PC-9 (cell line): ENCODE results near the gene TMEM203.

Source experiments
- CTCF ChIP-seq: fragments of 200-600 bp; sonication (generic); conservative IDR thresholded peaks from 2 replicates; pipeline ENCODE4 v1.6.1; 2017; ENCODE audit warnings: mixed run types, antibody characterized with exemption, mild to moderate bottlenecking, moderate library complexity
- EZH2 ChIP-seq: fragments of 200-600 bp; sonication (generic); IDR thresholded peaks from 2 replicates; pipeline ENCODE4 v1.8.0; 2017; ENCODE audit warnings: antibody characterized with exemption, low read depth

- TF ChIP-seq CTCF: no peak
- no peak for TF ChIP-seq EZH2
Measured at GRCh38 chr9:137167747-137168572, 37.5 kb downstream of the TMEM203 start.
